HCT116 (cell line): ENCODE results near the gene ZNG1F. TPM values are rescaled to one million over a fixed set of nuclear protein-coding genes. Genes with fewer than 3 reads are reported as not detected.
A peak's percentile ranks its signal among the peaks of the same experiment; 100 is the strongest.
"Not testable (repeated sequence)": the region's sequence is repeated elsewhere in the genome, so short reads cannot be mapped to it uniquely, and the experiment has no call there.

Experiments used
- ATAC-seq: fragments of 200-7000 bp; cut with Tn5 transposase; 2 replicates; pipeline ENCODE4 v1.9.1; 2020; ENCODE audit warnings: mild to moderate bottlenecking, moderate library complexity
- Bru-seq: library from RNA; stranded (reverse); fragments of 400-500 nt; gene quantifications from one replicate; lab custom pipeline; 2021; lab: Mats Ljungman, UMichigan
- BruChase-seq, 2 experiments: library from RNA; stranded (reverse); fragments of 400-500 nt; gene quantifications; one replicate each; lab custom pipeline; 2021; lab: Mats Ljungman, UMichigan
- BruUV-seq: library from RNA; stranded (reverse); fragments of 400-500 nt; replicated peaks from 2 replicates; lab custom pipeline; 2021; lab: Mats Ljungman, UMichigan
- CTCF ChIA-PET: fragments of 300-600 bp; sonication (Branson Sonifier 250); formaldehyde crosslinking; loops from one replicate; lab custom pipeline; 2021; ENCODE audit warnings: antibody characterized with exemption; lab: Charles Lee
- POLR2A ChIA-PET: fragments of 300-600, 350-600 bp; sonication (Branson Sonifier 250); formaldehyde crosslinking; loops from one replicate; lab custom pipeline; 2021; ENCODE audit warnings: antibody characterized with exemption; lab: Charles Lee
- RAD21 ChIA-PET, 2 experiments: fragments of 300-600 bp; sonication (Branson Sonifier 250); formaldehyde crosslinking; loops; one replicate each; lab custom pipeline; 2023; ENCODE audit warnings: low total read pairs in 2 of 2; ENCODE audit not compliant: uncharacterized antibody in 2 of 2, unreplicated experiment in 2 of 2, low non-redundant PET in 1 of 2; lab: Charles Lee
- DNase-seq: peaks from one replicate; pipeline ENCODE4 v3.0.0-alpha.2; 2010; ENCODE audit warnings: low read depth, low spot score
- H2AFZ ChIP-seq: fragments of 200-600 bp; shearing (Covaris generic), sonication (generic); 2 replicates; pipeline ENCODE4 v1.6.1; 2017; ENCODE audit warnings: low read depth, mixed run types, mixed read lengths, antibody characterized with exemption, low read length; ENCODE audit not compliant: poor library complexity, severe bottlenecking
- H3K27ac ChIP-seq: 2 replicates; pipeline ENCODE4 v1.5.1; 2012; ENCODE audit warnings: low read depth, low read length
- H3K27me3 ChIP-seq: fragments of 200-600 bp; sonication (generic); 2 replicates; pipeline ENCODE4 v1.6.1; 2016; ENCODE audit warnings: mixed run types, low read length, mixed read lengths; ENCODE audit not compliant: insufficient read depth
- H3K36me3 ChIP-seq, 2 experiments: fragments of 200-500 bp in 1 of 2; fragments of 200-600 bp in 1 of 2; sonication (Bioruptor generic) in 1 of 2; sonication (generic) in 1 of 2; 2 replicates each; pipeline versions ENCODE4 v1.5.1 to v1.6.1; 2014 to 2016; ENCODE audit warnings: low read length in 2 of 2, inconsistent platforms in 1 of 2, mixed read lengths in 1 of 2, mixed run types in 1 of 2; ENCODE audit not compliant: insufficient read depth in 2 of 2, control insufficient read depth in 1 of 2
- H3K4me1 ChIP-seq, 2 experiments: fragments of 200-600 bp in 1 of 2; sonication (generic) in 1 of 2; 2 replicates each; pipeline versions ENCODE4 v1.5.1 to v1.6.1; 2012 to 2017; ENCODE audit warnings: low read length in 2 of 2, inconsistent platforms in 1 of 2, mild to moderate bottlenecking in 1 of 2, mixed read lengths in 1 of 2, mixed run types in 1 of 2, moderate library complexity in 1 of 2; ENCODE audit not compliant: insufficient read depth in 2 of 2, control insufficient read depth in 1 of 2
- H3K4me2 ChIP-seq: fragments of 200-600 bp; sonication (generic); 2 replicates; pipeline ENCODE4 v1.6.1; 2017; ENCODE audit warnings: mixed run types, low read length, mixed read lengths
- H3K4me3 ChIP-seq, 2 experiments: fragments of 200-600 bp in 1 of 2; sonication (generic) in 1 of 2; replicated peaks in 1 of 2; 2 replicates each; pipeline ENCODE4 v1.5.1; 2011 to 2016; ENCODE audit warnings: low read length in 2 of 2, control low read depth in 1 of 2, low read depth in 1 of 2, mild to moderate bottlenecking in 1 of 2, mixed read lengths in 1 of 2, mixed run types in 1 of 2
- H3K79me2 ChIP-seq: fragments of 200-600 bp; sonication (generic); 2 replicates; pipeline ENCODE4 v1.6.1; 2017; ENCODE audit warnings: mild to moderate bottlenecking, mixed run types, low read length, moderate library complexity, mixed read lengths; ENCODE audit not compliant: insufficient read depth
- H3K9ac ChIP-seq: fragments of 200-600 bp; sonication (generic); 2 replicates; pipeline ENCODE4 v1.6.1; 2016; ENCODE audit warnings: low read length, mixed read lengths
- H3K9me2 ChIP-seq: fragments of 200-600 bp; sonication (generic), shearing (Covaris generic); 2 replicates; pipeline ENCODE4 v1.6.1; 2017; ENCODE audit warnings: mixed run types, mild to moderate bottlenecking, moderate library complexity; ENCODE audit not compliant: insufficient read depth
- H3K9me3 ChIP-seq, 2 experiments: fragments of 200-500 bp in 1 of 2; fragments of 200-600 bp in 1 of 2; sonication (Bioruptor generic) in 1 of 2; sonication (generic) in 1 of 2; 2 replicates each; pipeline ENCODE4 v1.6.1; 2014 to 2017; ENCODE audit warnings: low read length in 2 of 2, mixed read lengths in 2 of 2, inconsistent platforms in 1 of 2, low read depth in 1 of 2, mild to moderate bottlenecking in 1 of 2, mixed run types in 1 of 2, moderate library complexity in 1 of 2; ENCODE audit not compliant: control insufficient read depth in 1 of 2, insufficient read depth in 1 of 2
- H4K20me1 ChIP-seq: fragments of 200-600 bp; sonication (generic), shearing (Covaris generic); 2 replicates; pipeline ENCODE4 v1.6.1; 2017; ENCODE audit warnings: mixed run types, mild to moderate bottlenecking, moderate library complexity; ENCODE audit not compliant: insufficient read depth
- intact Hi-C: fragments of 100-400 bp; cut with micrococcal nuclease; formaldehyde crosslinking; loops from 2 replicates; pipeline ENCODE4 v1.10.0; 2022
- long read RNA-seq: library from polyadenylated mRNA; unstranded; transcript quantifications from one replicate; pipeline ENCODE4 v2.0.0, GENCODE V29; 2021; ENCODE audit not compliant: unreplicated experiment
- polyA plus RNA-seq: library from polyadenylated mRNA; unstranded; fragments of >200 nt; gene quantifications from 2 replicates; pipeline ENCODE4 v1.2.1, GENCODE V29; 2012; ENCODE audit warnings: missing spikeins
- total RNA-seq: library from RNA; stranded (reverse); gene quantifications from one replicate; pipeline ENCODE4 v1.2.1, GENCODE V29; 2021; ENCODE audit not compliant: unreplicated experiment

Gene ZNG1F
- 17.1 TPM for total RNA-seq
- polyA plus RNA-seq: 9.5 and 9.6 TPM in 2 replicates
- Bru-seq, nascent RNA: percentile 83 among the genes with signal in this experiment
- BruChase-seq, experiment 1, labeled RNA remaining after a 6-hour chase: percentile 62 among the genes with signal in this experiment
- percentile 80 among the genes with signal in this experiment for BruChase-seq, experiment 2, labeled RNA remaining after a 2-hour chase
- long read RNA-seq, partial matches to known transcripts: 28 of 58 reads
- long read RNA-seq, other reads (novel, unspliced or antisense): 30 of 58 reads

DNA sequence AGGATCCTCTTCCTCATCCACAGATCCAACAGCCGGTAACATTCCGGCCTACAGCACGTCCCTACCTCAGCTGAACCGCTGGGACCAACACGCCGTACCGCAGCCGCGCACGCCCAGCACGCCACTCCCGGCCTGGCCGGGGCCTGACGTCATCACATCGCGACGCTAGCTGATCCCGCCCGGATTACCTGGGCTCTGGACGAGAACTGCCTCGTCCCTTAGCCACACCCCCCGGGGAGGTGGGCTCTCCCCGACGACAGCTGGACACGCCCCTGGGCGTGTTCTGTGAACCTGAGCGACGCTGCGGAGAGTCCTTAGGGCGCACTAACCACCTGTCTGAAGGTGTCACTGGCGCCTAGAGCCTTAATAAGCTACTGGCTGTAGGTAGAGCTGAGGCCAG, at the start of gene ZNG1F:
Gene ZNG1F (minus strand): TSS at position 101 of the 400 bp plus-strand sequence. CDS start 59 bp downstream, at position 42.
- H3K79me2 ChIP-seq, BruUV-seq, DNase-seq, H3K27me3 ChIP-seq, ATAC-seq, H3K4me1 ChIP-seq, CTCF ChIA-PET, H3K9me2 ChIP-seq, POLR2A ChIA-PET, H3K9ac ChIP-seq, H3K27ac ChIP-seq, RAD21 ChIA-PET, H3K4me2 ChIP-seq, H2AFZ ChIP-seq, H4K20me1 ChIP-seq, H3K9me3 ChIP-seq, H3K36me3 ChIP-seq, intact Hi-C loops, H3K4me3 ChIP-seq: not testable (repeated sequence)

DNA sequence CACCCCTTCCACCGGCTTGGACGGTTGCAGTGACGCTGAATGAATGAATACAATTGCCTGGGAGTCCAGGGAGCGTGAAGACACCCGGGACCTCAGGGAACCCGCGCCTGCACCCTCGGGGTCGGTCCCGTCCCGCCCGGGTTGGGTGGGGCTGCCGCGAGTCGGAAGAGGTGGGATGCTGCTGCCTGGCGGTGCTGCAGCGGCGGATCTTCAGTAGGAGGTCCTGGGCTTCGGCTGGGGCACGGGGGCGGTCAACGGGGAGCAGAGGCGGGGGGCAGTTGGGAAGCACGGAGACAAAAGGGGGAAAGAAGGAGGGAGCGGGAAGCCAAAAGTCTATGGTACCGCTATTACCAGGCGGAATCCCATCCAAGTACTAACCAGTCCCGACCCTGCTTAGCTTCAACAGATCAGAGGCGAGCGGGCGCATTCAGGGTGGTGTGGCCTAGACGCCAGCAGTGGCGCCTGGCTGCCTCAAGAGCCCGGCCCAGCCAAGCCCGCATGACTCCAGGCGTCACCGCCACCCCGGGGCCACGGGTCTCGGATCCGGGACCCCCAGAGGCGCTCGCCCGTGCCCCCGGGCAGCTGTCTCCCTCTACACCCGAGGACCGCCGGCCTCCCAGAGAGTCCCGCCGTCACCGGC, 48.1 kb upstream of the ZNG1F start:
- H3K9me2 ChIP-seq, H3K4me1 ChIP-seq, H3K4me2 ChIP-seq, H4K20me1 ChIP-seq, H3K27me3 ChIP-seq, H2AFZ ChIP-seq, H3K36me3 ChIP-seq, intact Hi-C loops, ATAC-seq, BruUV-seq, POLR2A ChIA-PET, H3K9me3 ChIP-seq, H3K79me2 ChIP-seq, RAD21 ChIA-PET, CTCF ChIA-PET, DNase-seq, H3K9ac ChIP-seq, H3K27ac ChIP-seq: not testable (repeated sequence)
- H3K4me3 ChIP-seq: peak overlapping the region in 1 of 2 experiments; percentile 17; a peak in 1 of 4 replicates

DNA sequence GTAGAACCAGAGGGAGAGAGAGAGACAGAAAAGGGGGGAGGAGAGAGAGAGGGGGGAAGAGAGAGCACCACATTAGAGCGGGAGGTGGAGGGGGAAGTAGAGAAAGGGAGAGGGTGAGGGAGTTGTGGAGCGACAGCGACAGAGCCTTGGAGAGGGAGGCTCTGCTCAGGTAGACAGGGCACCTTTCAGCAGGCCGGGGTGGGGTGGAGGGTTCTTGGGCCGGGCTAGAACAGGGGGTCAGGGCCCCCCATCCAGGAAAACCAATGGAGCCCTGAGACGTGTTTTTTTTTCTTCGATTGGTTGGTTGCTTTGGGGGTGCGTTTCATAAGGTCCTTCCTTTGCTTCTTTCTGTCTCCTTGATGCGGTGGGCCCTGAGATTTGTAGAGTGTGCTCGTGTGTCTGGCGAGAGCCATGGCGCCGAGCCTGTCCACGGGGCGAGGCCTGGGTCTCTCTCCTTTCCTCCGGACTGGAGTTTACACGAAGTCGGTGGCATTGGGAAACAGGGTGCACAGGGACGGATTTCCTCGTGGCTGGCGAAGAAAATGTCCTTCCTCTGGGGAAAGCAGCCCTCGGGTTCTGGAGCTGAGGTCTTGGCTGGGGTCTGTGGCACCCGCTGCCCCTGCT, 47.5 kb upstream of the ZNG1F start:
- H3K9me3 ChIP-seq, H3K9me2 ChIP-seq, H3K27me3 ChIP-seq, H3K27ac ChIP-seq, RAD21 ChIA-PET, ATAC-seq, CTCF ChIA-PET, DNase-seq, intact Hi-C loops, H3K9ac ChIP-seq, POLR2A ChIA-PET, H3K4me2 ChIP-seq, H4K20me1 ChIP-seq, H3K4me3 ChIP-seq, H3K4me1 ChIP-seq, H3K36me3 ChIP-seq, BruUV-seq, H3K79me2 ChIP-seq, H2AFZ ChIP-seq: not testable (repeated sequence)

GRCh38 chr9:41234811-41235805, 46.0 kb upstream of the ZNG1F start:
- ATAC-seq, BruUV-seq, RAD21 ChIA-PET, intact Hi-C loops, H3K9ac ChIP-seq, H4K20me1 ChIP-seq, H3K36me3 ChIP-seq, H3K79me2 ChIP-seq, POLR2A ChIA-PET, H3K9me2 ChIP-seq, H3K27ac ChIP-seq, H3K27me3 ChIP-seq, H3K4me1 ChIP-seq, CTCF ChIA-PET, H2AFZ ChIP-seq, H3K9me3 ChIP-seq, DNase-seq, H3K4me3 ChIP-seq, H3K4me2 ChIP-seq: not testable (repeated sequence)
